Fibroblast of lung (primary cell): ENCODE data around the gene MRC1.

Experiments used
- EZH2 ChIP-seq: IDR thresholded peaks from 2 replicates; pipeline ENCODE4 v1.5.1; 2012; ENCODE audit warnings: low read length, control low read depth, mild to moderate bottlenecking; ENCODE audit errors: missing control alignments
- TF ChIP-seq, protein P1 (sequence below), 2 donors: IDR thresholded peaks in 1 of 2; conservative IDR thresholded peaks in 1 of 2; 1 replicate in 1 of 2; 2 replicates in 1 of 2; pipeline ENCODE4 v1.5.1; 2011 to 2012; ENCODE audit warnings: low read length in 2 of 2, control low read depth in 1 of 2, inconsistent platforms in 1 of 2, low read depth in 1 of 2, mild to moderate bottlenecking in 1 of 2

DNA sequence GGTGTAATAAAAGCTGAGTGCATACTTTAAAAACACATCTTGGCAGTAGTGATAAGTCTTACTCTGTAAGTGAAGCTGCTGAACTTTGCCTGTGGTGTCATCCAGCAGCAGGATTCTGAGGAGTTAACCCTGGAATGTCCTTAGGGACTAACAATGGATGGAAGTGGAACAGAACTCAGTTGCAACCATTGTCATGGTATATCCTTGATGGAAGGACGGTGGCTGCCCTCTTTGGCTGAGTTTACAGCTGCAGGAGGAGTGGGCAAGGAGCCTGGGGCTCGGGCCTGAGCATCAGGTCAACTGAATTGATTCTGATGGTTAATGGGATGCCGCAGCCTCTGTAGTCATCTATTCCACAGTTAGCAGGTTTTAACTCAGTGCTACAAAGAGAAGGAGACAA lies 56.2 kb downstream of the MRC1 start:
- TF ChIP-seq, protein P1, sequence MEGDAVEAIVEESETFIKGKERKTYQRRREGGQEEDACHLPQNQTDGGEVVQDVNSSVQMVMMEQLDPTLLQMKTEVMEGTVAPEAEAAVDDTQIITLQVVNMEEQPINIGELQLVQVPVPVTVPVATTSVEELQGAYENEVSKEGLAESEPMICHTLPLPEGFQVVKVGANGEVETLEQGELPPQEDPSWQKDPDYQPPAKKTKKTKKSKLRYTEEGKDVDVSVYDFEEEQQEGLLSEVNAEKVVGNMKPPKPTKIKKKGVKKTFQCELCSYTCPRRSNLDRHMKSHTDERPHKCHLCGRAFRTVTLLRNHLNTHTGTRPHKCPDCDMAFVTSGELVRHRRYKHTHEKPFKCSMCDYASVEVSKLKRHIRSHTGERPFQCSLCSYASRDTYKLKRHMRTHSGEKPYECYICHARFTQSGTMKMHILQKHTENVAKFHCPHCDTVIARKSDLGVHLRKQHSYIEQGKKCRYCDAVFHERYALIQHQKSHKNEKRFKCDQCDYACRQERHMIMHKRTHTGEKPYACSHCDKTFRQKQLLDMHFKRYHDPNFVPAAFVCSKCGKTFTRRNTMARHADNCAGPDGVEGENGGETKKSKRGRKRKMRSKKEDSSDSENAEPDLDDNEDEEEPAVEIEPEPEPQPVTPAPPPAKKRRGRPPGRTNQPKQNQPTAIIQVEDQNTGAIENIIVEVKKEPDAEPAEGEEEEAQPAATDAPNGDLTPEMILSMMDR (conservative IDR thresholded peaks at IDR 0.05 in 1 of 2, IDR thresholded peaks at IDR 0.05 in 1 of 2; ENCODE audit: low read depth in 1 of 2, low read length in 2 of 2), result no peak
- no peak for TF ChIP-seq EZH2
